Measurements from ENCODE around the gene SUCNR1.

DNA sequence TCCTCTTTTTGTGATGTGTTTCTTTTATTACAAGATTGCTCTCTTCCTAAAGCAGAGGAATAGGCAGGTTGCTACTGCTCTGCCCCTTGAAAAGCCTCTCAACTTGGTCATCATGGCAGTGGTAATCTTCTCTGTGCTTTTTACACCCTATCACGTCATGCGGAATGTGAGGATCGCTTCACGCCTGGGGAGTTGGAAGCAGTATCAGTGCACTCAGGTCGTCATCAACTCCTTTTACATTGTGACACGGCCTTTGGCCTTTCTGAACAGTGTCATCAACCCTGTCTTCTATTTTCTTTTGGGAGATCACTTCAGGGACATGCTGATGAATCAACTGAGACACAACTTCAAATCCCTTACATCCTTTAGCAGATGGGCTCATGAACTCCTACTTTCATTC lies 7.7 kb downstream of the SUCNR1 start:
- TF ChIP-seq, protein P1, sequence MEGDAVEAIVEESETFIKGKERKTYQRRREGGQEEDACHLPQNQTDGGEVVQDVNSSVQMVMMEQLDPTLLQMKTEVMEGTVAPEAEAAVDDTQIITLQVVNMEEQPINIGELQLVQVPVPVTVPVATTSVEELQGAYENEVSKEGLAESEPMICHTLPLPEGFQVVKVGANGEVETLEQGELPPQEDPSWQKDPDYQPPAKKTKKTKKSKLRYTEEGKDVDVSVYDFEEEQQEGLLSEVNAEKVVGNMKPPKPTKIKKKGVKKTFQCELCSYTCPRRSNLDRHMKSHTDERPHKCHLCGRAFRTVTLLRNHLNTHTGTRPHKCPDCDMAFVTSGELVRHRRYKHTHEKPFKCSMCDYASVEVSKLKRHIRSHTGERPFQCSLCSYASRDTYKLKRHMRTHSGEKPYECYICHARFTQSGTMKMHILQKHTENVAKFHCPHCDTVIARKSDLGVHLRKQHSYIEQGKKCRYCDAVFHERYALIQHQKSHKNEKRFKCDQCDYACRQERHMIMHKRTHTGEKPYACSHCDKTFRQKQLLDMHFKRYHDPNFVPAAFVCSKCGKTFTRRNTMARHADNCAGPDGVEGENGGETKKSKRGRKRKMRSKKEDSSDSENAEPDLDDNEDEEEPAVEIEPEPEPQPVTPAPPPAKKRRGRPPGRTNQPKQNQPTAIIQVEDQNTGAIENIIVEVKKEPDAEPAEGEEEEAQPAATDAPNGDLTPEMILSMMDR (IDR thresholded peaks at IDR 0.05): no peak
- TF ChIP-seq POLR2A (IDR thresholded peaks at IDR 0.05) (no peak), POLR2AphosphoS5 (IDR thresholded peaks at IDR 0.05; ENCODE audit: insufficient read depth in 1 of 2, low read depth in 1 of 2) (no peak)
